Measurements from ENCODE around the gene ALPP.
"Not testable (repeated sequence)": the region's sequence is repeated elsewhere in the genome, so short reads cannot be mapped to it uniquely, and the experiment has no call there.

Gene ALPP

DNA sequence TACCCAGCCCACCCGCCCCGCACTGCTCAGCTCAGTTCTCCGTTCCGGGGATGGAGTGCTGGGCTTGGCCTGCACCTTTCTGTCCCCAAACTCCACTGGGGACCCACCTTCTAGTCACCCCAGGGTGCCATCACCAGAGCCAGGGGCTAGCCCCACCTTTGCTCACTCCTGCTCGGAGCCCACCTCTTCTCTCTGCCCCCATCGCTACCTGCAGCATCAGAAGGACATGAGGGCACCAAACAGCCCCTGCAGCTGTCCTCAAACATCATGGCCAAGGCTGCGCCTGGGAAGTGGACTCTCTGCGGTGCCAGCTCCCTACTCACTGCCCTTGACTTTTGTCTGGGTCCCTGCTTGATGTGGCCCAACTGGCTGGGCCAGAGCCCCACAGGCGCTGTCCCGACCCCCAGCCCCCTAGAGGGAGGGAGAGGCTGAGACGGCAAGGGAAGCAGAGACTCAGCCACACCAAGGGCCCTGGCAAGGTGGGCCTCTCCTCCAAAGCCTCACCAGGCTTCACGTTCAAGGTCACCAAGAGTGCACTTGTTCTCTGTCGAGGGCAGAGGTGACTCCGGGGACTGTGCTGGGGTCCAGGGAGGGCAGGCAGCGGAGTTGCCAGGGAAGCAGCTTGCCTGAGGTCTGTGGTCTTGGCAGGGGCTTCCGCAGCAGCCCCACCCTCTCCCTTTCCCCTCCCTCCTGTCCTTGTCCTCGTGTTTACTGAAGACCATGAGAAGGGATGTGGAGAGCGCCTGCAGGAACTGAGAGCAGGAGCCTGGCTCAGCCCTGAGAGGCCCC lies 13.6 kb upstream of the ALPP start:
- not testable (repeated sequence) for DNase-seq

DNA sequence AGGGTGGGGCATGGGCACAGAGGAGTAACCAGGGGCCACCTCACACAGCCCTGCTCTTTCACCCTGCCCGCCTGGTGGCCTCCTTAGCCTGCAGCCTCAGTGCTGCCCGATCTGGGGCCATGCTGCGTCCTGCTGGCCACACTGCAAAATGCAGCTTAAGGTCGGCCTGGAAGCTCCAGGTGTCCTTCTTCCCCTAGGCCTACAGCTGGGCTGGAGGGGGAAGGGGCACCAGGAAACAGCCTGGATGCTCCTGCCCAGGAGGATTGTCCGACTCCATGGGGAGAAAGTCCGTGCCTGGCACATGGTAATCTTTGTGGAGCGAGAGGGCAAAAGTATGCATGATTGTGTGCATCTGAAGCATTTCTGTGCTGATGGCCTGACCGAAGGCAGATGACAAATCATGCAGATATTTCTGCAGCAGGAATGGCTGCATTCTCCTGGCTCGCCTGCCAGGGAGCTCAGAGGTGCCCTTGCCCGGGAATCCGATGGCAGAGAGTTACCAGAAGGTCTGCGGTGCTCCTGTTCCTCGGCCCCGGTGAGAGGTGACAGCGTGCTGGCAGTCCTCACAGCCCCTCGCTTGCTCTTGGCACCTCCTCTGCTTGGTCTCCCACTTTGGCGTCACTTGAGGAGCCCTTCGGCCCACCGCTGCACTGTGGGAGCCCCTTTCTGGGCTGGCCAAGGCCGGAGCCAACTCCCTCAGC lies 12.8 kb upstream of the ALPP start:
- peak in 1 of 3 experiments; percentile 21 for DNase-seq

DNA sequence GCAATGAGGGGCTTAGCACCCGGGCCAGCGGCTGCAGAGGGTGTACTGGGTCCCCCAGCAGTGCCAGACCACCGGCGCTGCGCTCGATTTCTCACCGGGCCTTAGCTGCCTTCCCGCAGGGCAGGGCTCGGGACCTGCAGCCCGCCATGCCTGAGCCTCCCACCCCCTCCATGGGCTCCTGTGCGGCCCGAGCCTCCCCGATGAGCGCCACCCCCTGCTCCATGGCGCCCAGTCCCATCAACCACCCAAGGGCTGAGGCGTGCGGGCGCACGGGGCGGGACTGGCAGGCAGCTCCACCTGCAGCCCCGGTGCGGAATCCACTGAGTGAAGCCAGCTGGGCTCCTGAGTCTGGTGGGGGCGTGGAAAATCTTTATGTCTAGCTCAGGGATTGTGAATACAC lies 12.1 kb upstream of the ALPP start:
- DNase-seq, result not testable (repeated sequence)

DNA sequence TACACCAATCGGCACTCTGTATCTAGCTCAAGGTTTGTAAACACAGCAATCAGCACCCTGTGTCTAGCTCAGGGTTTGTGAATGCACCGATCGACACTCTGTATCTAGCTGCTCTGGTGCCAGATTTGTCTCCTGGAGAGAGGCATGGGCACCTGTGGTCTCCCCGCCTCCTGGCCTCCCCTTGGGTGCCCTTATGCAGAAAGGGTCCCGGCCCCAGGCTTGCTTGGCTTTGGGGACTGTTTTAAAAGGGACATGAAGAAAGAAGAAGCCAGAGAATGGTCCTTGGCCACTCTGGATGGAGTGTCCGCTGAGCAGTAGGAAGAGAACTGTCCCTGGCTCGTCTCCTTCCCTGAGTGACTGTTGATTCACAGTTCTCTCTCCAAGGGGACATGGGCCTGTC lies 11.5 kb upstream of the ALPP start:
- DNase-seq, result no peak

DNA sequence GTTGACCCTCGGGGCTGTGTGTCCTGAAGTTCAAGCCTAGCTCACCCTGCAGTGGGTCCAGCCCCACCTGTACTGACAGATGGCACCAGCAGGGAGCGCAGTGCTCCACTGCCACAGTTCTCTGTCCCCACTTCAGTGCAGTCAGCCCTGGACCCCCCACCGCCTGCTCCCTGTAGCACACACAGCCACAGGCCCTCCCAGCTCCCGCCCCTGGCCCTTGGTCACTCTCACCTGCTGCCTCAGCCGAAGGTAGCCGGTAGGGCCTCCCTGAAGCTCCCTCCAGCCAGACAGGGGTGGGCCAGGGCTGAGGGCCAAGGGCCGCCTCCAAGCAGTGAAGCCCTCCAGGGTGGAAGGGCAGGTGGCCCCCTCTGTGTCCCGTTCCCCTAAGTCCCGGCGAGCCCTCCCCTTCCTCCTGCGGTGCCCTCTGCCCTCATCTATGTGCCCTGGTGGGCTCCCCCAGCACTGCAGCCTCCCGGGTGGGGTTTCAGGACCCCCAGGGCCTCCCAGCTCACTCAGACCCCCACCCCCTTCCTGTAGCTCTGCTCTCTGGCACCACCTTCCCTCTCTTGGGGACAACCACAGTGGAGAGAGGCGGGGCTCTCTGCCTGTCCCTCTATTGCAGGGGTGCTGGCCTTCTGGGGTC lies 10.8 kb upstream of the ALPP start:
- DNase-seq, result peak in 1 of 3 experiments; percentile 10

DNA sequence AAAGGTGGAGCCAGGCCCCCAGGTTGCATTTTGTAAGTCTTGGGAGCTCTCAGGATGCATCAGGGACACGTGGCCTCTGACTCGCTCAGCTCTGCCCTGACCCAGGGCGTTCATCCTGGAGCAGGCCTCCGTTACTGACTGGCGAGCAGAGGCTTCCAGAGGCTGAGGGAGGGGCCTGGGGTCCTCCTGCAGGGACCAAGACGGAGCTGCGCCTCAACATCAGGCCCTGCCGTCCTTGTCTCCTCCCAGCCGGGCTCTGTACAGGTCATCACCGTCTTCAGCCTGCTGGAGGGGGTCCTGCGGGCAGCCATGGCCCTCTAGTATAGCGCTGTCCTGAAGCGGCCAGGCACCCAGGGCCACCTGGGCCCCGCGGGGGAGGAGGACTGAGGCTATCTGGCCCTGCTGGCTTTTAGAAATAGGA lies 10.2 kb upstream of the ALPP start:
- DNase-seq, result no peak

DNA sequence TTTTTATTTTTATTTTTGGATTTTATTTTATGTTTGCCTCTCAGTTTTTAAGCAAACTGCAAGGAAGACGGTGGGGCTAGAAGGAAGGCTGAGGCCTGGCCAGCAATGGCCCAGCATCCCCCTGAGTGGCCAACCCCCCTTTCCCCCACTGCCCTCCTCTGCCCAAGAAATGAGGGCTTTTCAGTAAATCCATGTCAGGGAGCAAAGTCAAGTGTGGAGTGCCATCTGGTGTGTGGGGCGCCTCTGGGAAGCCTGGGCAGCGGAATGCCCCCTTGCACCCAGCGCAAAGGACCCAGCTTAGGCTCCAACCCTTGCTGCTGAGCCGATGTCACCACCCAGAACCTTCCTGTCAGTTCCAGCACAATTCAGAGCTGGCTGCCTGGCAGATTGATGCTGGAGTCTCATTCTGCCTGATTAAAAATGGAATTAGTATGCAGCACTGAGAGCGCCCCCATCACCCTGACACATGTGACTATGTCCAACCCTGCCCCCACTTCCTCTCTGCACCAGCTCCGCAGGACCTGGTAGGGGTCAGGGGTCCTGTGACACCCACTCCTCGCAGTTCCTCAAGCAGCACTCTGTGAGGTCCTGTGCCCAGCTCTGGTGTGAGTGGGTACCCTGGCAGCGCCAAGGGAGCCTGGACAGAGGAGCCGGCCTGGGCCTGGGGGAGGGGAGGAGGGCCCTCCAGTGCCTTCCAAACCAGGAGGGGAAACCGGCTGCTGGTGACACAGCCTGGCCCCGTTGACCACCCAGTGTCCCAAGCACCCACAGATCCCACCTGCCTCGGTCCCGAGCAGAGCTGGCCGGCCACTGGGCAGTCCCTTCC lies 9.2 kb upstream of the ALPP start:
- DNase-seq, result no peak

DNA sequence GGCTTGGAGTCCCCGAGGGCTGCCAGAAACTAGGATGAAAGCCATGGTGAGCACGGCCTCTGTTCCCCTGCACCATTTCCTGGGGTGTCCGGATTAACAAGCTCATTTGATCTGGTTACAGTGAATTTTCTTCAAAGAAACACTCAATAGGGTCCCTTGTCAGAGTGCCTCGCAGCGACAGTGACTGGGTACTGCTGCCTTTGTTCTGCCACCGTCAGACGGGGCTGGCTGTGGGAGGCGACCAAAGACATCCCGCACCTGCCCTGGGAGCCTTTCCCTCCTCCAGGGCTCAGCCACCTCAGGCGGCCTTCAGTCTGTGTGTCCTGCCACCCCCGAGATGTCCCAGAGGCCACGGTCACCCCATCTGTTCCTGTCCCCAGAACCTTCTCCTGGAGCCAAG lies 8.5 kb upstream of the ALPP start:
- DNase-seq, result not testable (repeated sequence)

DNA sequence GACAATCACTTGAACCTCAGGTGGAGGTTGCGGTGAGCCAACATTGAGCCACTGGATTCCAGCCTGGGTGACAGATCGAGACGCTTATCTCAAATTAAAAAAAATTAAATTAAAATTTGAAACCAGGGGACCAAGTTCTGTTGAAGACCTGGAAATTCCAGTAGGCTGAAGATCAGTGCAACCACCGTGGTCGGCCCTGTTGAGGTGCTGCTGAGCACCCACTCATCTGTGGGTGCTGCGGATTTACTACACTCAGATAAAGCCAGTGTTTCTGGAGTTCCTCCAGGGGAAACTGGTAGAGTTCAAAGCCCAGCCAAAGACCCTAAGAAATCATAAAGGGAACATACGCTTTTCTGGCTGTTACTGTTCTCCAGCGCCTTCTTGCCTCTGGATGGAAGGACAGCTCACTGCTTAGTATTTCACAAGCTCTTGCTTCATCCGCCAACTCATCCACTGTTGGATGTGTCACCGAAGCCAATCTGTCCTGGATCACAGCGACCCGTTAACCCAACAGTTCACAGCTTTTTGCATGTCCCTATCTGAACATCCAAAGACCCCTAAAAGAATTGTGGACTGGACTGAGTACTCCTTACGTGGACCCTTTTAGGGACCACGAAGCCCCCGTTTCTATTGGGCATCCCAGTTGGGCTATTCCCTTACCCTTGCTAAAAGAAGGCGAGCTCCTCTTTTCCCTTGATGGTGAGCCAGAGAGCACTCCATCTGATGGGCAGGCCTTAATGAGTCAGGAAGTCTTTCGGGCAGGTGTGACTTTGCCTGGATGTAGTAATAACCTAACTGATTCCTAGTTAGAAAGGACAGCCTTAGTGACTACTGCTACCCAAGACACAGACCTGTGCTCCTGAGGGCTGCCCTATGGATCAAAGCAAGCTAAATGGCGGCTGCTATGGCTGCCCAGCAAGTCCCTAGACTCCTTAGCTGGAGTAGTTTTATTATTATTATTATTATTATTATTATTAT lies 6.0 kb upstream of the ALPP start:
- DNase-seq, result no peak

DNA sequence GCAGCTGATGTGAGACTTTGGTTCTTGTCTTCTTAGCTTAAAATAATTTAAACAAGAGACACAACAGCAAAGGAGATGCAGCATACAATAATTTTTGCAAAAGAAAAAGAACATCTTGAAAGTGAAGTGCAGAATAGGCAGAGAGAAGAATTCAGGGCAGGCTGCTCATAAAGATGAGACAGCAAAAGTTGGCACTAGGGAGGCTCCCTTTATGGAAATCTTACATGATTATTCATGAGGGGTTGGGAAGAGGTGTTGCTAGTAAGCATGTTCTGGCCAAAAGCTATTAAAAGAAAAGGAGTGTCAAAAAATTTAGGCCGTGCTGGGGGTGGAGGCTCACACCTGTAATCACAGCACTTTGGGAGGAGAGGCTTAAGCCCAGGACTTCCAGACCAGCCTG lies 4.2 kb upstream of the ALPP start:
- DNase-seq, result no peak

DNA sequence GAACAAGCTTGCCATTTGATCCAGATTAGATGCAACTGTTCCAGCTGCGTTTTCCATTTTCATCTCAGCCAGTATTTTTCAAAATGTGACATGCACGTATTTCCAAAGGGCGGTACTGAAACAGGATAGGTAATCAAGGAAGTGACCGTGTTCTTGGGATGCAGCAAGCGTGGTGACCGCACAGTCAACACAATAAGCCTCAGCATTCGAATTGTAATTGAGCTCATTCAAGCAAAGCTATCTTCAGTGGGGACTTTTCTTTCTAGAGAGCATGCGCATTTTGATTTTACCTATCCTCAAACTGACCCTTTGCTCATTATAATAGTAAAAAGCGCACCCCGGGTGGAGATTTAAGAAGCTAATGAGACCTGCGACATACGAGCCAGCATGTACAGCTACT lies 3.4 kb upstream of the ALPP start:
- no peak for DNase-seq

DNA sequence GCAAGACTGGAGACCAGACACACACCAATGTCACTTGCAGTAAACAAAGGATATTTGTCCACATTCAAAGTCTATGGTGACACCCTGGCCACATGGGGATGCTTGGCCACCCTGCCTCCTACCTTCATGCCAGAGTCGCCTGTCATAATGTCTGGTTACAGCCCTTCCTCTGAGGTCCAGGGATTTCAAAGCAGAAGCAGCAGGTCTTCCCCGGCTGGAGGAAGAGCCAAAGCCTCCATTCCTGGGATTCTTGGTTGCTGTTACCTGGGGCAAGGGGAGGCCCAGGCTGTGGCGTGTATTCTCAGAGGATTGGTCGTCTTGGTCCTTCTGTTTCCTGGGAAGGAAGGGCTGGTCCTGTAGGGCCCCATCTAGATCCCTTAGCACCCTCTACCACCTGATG lies 2.3 kb upstream of the ALPP start:
- no peak for DNase-seq

DNA sequence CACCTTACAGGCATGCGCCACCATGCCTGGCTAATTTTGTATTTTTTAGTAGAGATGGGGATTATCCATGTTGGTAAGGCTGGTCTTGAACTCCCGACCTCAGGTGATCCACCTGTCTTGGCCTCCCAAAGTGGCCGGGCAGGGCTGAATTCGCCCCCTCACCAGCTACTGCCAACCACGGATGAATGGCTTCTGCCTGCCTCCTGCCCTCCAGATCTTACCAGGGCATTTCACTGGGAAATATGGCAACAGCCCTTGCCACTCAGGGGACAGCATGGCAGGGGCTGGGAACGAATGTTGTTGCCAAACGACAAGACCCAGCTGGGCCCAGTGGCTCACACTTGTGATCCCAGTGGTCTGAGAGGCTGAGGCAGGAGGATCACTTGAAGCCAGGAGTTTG lies 1.8 kb upstream of the ALPP start:
- no peak for DNase-seq

DNA sequence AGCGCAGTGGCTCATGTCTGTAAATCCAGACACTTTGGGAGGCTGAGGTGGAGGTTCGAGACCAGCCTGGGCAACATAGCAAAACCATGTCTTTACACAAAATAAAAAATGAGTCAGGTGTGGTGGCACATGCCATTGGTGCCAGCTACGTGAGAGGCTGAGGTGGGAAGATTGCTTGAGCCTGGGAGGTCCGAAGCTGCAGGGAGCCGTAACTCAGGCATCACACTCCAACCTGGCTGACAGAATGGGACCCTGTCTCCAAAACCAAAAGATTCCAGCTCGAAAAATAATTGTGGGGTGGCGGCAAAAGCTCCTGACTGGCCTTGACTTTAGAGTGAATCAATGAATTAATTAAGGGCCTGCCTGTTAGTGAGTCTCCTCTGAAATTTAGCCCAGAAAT lies 1.2 kb upstream of the ALPP start:
- no peak for DNase-seq

DNA sequence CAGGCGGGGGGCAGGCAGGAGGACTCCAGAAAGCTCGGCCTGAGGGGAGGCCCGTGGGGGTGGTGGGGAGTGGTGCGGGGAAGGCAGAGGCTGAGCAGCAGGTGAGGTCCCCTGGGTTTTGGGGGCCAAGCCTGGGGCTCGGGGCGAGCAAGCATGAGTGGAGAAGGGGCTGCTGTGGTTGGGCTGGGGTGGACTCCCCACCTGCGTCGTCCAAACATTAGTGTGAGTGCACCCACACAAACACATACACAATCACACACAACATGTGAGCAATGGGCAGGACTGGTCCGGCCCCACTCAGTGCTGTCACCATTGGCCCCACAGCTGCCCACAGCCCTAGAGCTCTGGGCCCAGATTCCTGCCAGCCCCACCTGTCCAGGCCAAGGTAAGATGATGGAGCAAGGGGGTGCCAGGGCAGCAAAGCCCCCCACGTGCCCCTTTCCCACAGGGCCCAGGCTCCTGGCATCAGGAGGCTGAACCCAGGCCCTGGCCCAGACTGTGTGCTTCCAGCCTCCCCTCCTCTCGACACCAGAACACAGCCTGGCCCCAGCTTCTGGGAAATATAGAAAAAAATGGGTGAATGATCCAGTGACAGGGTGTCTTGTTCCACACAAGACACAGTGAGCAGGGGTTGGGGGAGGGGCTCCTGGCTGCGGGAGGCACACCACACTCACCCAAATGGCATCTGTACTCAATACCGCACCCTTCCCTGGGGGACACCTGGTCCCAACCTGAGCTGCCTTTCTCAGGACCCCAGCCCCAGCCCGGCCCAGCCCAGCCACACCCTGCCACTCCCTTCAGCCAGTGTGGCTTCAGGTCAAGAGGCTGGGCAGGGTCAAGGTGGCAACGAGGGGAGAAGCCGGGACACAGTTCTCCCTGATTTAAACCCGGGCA lies 463 bp upstream of the ALPP start:
- DNase-seq, result no peak

DNA sequence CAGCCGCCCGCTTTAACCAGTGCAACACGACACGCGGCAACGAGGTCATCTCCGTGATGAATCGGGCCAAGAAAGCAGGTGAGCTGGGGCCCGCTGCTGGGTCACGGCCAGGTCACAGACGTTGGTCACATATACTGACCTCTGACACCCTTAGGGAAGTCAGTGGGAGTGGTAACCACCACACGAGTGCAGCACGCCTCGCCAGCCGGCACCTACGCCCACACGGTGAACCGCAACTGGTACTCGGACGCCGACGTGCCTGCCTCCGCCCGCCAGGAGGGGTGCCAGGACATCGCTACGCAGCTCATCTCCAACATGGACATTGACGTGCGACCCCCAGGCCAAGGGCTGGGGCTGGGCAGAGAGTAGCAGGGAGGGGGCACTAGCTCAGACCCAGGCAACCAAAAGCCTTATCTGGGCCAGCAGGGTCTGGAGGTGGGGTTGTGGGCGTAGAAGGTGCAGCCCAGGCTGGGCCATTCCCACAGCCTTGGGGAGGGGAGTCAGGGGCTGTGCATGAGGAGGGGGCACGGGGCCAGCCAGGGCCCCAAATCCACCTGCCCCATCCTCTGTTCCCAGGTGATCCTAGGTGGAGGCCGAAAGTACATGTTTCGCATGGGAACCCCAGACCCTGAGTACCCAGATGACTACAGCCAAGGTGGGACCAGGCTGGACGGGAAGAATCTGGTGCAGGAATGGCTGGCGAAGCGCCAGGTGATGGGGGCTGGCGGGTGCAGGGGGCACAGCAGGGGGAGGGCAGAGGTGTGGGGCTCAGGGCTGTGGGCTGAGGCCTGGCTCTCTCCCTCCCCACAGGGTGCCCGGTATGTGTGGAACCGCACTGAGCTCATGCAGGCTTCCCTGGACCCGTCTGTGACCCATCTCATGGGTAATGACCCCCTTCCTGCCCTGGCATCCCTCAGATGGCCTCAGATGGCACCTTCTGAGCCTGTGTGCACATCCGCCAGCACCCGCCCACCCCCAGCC lies 1.3 kb downstream of the ALPP start:
- DNase-seq, result not testable (repeated sequence)

DNA sequence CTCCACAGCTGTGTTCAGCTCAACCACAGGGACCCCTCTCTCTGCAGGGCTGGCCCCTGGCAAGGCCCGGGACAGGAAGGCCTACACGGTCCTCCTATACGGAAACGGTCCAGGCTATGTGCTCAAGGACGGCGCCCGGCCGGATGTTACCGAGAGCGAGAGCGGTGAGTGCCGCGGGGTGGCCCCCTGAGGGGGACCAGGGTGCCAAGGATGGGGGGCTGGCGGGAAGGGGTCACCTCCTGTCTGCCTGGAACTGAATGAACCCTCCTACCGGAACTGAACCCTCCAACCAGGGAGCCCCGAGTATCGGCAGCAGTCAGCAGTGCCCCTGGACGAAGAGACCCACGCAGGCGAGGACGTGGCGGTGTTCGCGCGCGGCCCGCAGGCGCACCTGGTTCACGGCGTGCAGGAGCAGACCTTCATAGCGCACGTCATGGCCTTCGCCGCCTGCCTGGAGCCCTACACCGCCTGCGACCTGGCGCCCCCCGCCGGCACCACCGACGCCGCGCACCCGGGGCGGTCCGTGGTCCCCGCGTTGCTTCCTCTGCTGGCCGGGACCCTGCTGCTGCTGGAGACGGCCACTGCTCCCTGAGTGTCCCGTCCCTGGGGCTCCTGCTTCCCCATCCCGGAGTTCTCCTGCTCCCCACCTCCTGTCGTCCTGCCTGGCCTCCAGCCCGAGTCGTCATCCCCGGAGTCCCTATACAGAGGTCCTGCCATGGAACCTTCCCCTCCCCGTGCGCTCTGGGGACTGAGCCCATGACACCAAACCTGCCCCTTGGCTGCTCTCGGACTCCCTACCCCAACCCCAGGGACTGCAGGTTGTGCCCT lies 2.9 kb downstream of the ALPP start:
- not testable (repeated sequence) for DNase-seq

All from NCI-H1417 (cell line).